ENCODE results near the gene RASSF9. TPM values are rescaled to one million over a fixed set of nuclear protein-coding genes. Genes with fewer than 3 reads are reported as not detected.
A peak's percentile ranks its signal among the peaks of the same experiment; 100 is the strongest.

The RASSF9 gene
- total RNA-seq, 4 donors from 2014 or later = 1.2 to 3.6 (median 2.1) TPM

DNA sequence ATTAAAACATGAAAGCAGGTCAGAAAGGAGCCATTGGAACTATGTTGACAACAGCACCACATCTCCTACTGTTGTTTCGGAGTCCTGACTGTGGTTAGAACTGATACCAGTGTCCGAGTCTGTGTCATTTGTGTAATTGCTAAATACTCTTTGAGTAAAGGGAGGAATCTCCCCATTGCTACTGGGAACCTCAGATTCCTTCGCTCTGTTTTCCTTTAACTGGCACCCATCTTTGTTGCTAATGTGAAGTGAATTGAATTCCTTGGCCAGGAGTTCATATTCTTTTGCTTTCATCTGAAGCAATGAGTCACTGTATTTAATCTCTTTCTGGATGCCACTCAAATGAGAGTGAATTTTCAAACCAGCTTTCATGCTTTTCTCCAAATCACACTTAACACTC, 31.5 kb downstream of the RASSF9 start:
- DNase-seq (ENCODE audit: extremely low spot score) = no peak
- TF ChIP-seq POLR2A (IDR thresholded peaks at IDR 0.05; ENCODE audit: low read depth) = no peak
- WGBS = 73% methylated on average over 3 of the region's 3 CpGs
- Histone ChIP-seq H3K9me3 (no peaks in the 10 kb centered on the region), H3K4me3 (no peak overlapping the region), H3K36me3 (peaks cover 0 to 17% (median 0%) of the 10 kb centered on the region in 4 donors), H3K27ac (replicated peaks in 1 of 4) (peak overlapping the region in 1 of 4 donors; percentile 10), H3K4me1 (no peaks in the 10 kb centered on the region), H3K27me3 (no peaks in the 10 kb centered on the region)
- intact Hi-C loops (cut with DNase I) = no loop called here

GRCh38 chr12:85803923-85804322, 32.3 kb downstream of the RASSF9 start:
- intact Hi-C loops (cut with DNase I) = no loop called here
- no peak for TF ChIP-seq POLR2A (IDR thresholded peaks at IDR 0.05; ENCODE audit: low read depth)
- TF ChIP-seq, protein P1, sequence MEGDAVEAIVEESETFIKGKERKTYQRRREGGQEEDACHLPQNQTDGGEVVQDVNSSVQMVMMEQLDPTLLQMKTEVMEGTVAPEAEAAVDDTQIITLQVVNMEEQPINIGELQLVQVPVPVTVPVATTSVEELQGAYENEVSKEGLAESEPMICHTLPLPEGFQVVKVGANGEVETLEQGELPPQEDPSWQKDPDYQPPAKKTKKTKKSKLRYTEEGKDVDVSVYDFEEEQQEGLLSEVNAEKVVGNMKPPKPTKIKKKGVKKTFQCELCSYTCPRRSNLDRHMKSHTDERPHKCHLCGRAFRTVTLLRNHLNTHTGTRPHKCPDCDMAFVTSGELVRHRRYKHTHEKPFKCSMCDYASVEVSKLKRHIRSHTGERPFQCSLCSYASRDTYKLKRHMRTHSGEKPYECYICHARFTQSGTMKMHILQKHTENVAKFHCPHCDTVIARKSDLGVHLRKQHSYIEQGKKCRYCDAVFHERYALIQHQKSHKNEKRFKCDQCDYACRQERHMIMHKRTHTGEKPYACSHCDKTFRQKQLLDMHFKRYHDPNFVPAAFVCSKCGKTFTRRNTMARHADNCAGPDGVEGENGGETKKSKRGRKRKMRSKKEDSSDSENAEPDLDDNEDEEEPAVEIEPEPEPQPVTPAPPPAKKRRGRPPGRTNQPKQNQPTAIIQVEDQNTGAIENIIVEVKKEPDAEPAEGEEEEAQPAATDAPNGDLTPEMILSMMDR (IDR thresholded peaks at IDR 0.05) = no peak
- TF ChIP-seq EP300 (IDR thresholded peaks at IDR 0.05) = no peak
- no peaks in the 10 kb centered on the region for H3K9me3 ChIP-seq
- peaks cover 0 to 17% (median 0%) of the 10 kb centered on the region in 4 donors for H3K36me3 ChIP-seq
- no peaks in the 10 kb centered on the region for H3K27me3 ChIP-seq
- no peaks in the 10 kb centered on the region for H3K4me1 ChIP-seq
- 95% methylated on average over 2 of the region's 2 CpGs for WGBS
- H3K4me3 ChIP-seq = no peak overlapping the region
- no peak overlapping the region for H3K27ac ChIP-seq (replicated peaks in 1 of 4)
- DNase-seq (ENCODE audit: extremely low spot score) = no peak

- Histone ChIP-seq H3K4me3 (no peak overlapping the region), H3K9me3 (no peaks in the 10 kb centered on the region), H3K4me1 (no peaks in the 10 kb centered on the region), H3K36me3 (peaks cover 0 to 17% (median 0%) of the 10 kb centered on the region in 4 donors), H3K27me3 (no peaks in the 10 kb centered on the region), H3K27ac (replicated peaks in 1 of 4) (no peak overlapping the region)
- DNase-seq (ENCODE audit: extremely low spot score) = no peak
- intact Hi-C loops (cut with DNase I) = no loop called here
- no peak for TF ChIP-seq EP300 (IDR thresholded peaks at IDR 0.05)
- TF ChIP-seq, protein P1 (IDR thresholded peaks at IDR 0.05) = no peak
- TF ChIP-seq POLR2A (IDR thresholded peaks at IDR 0.05; ENCODE audit: low read depth) = no peak
- no peak for TF ChIP-seq POLR2AphosphoS5 (IDR thresholded peaks at IDR 0.05)
- WGBS = 38% methylated on average over 1 of the region's 1 CpG
Observed at GRCh38 chr12:85803231-85803630, 33.0 kb downstream of the RASSF9 start.

DNA sequence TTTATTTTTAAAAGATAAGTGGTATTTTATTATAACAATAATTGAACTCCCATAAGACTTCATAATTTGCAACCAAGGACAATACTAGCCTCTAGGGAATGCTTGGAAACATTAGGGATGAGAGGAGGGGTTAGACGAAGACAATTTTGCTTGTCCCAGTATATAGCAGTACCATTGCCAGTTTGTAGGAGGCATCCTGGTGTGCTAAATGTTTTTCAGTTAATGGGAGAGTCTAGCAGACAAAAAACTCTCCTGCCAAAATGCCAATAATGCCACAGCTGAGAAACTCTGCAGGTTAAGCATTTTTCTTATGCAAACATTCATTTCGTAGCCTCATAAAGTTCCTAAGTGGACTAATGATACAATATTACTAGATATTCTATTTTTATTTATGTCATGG, 38.1 kb downstream of the RASSF9 start:
- no peak overlapping the region for H3K27ac ChIP-seq (replicated peaks in 1 of 4)
- TF ChIP-seq, protein P1 (IDR thresholded peaks at IDR 0.05) = no peak
- no peak for TF ChIP-seq EP300 (IDR thresholded peaks at IDR 0.05)
- TF ChIP-seq POLR2AphosphoS5 (IDR thresholded peaks at IDR 0.05) = no peak
- TF ChIP-seq POLR2A (IDR thresholded peaks at IDR 0.05; ENCODE audit: low read depth) = no peak
- intact Hi-C loops (cut with DNase I) = no loop called here
- no peak overlapping the region for H3K4me3 ChIP-seq
- no peaks in the 10 kb centered on the region for H3K36me3 ChIP-seq
- H3K27me3 ChIP-seq = no peaks in the 10 kb centered on the region
- no peaks in the 10 kb centered on the region for H3K4me1 ChIP-seq
- 83% methylated on average over 2 of the region's 2 CpGs for WGBS
- no peak for DNase-seq (ENCODE audit: extremely low spot score)
- H3K9me3 ChIP-seq = no peaks in the 10 kb centered on the region

DNA sequence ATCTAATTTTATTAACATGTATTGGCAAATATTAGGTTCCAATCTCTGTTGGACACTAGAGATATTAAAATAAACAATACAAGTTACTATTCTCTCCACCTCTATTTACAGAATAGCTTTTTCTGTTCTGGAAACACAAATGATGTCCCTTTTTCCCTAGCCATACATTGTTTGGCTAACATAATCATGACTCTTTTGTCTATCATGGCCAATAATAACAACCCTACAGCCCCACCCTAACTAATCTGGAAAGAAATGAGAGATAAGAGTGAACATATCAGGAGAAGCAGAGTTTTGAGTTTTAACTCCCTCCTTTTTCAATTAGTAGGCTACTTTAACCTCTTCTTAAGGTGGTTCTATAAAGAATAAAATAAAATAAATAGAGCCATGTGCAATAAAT, 40.2 kb downstream of the RASSF9 start:
- Histone ChIP-seq H3K4me1 (no peaks in the 10 kb centered on the region), H3K9me3 (no peaks in the 10 kb centered on the region), H3K36me3 (no peaks in the 10 kb centered on the region), H3K4me3 (no peak overlapping the region), H3K27ac (replicated peaks in 1 of 4) (no peak overlapping the region), H3K27me3 (no peaks in the 10 kb centered on the region)
- intact Hi-C loops (cut with DNase I) = no loop called here
- DNase-seq (ENCODE audit: extremely low spot score) = no peak
- TF ChIP-seq, protein P1 (IDR thresholded peaks at IDR 0.05) = no peak
- TF ChIP-seq EP300 (IDR thresholded peaks at IDR 0.05) (no peak), POLR2A (IDR thresholded peaks at IDR 0.05; ENCODE audit: low read depth) (no peak), POLR2AphosphoS5 (IDR thresholded peaks at IDR 0.05) (no peak)

Data from esophagus muscularis mucosa (tissue), 4 donors.